Measurements from ENCODE around the gene RBMS2. TPM values are rescaled to one million over a fixed set of nuclear protein-coding genes. Genes with fewer than 3 reads are reported as not detected.

Gene RBMS2
- total RNA-seq, 1 experiment from 2014 or later = 40.8 TPM

GRCh38 chr12:56530390-56531055, 8.9 kb downstream of the RBMS2 start:
- DNase-seq (ENCODE audit: low read depth, low spot score) (no peak), ATAC-seq (no peak)
- Histone ChIP-seq H3K9me3 (ENCODE audit: control insufficient read depth in 1 of 2, insufficient read depth in 1 of 2, low read depth in 1 of 2, low read length in 2 of 2) (no peaks in the 10 kb centered on the region), H3K4me3 (replicated peaks in 1 of 2; ENCODE audit: low read depth in 1 of 2, low read length in 2 of 2) (no peak overlapping the region), H3K27ac (ENCODE audit: low read depth, low read length) (no peak overlapping the region), H3K9me2 (ENCODE audit: insufficient read depth) (no peaks in the 10 kb centered on the region), H3K9ac (ENCODE audit: low read length) (no peak overlapping the region), H3K36me3 (ENCODE audit: control insufficient read depth in 1 of 2, insufficient read depth in 2 of 2, low read length in 2 of 2) (no peaks in the 10 kb centered on the region), H3K27me3 (ENCODE audit: insufficient read depth, low read length) (no peaks in the 10 kb centered on the region), H2AFZ (ENCODE audit: low read depth, low read length, poor library complexity, severe bottlenecking) (no peak overlapping the region), H3K4me2 (ENCODE audit: low read length) (no peak overlapping the region), H3K4me1 (ENCODE audit: control insufficient read depth in 1 of 2, insufficient read depth in 2 of 2, low read length in 2 of 2) (peaks cover 22 to 29% of the 10 kb centered on the region in 2 experiments), H4K20me1 (ENCODE audit: insufficient read depth) (no peaks in the 10 kb centered on the region), H3K79me2 (ENCODE audit: insufficient read depth, low read length) (peaks cover 91% of the 10 kb centered on the region)
- POLR2A ChIA-PET = no interaction called here
- TF ChIP-seq ZNF274 (IDR thresholded peaks at IDR 0.05; ENCODE audit: low read depth, low read length) = no peak
- RAD21 ChIA-PET (ENCODE audit: low non-redundant PET in 1 of 2, low total read pairs in 2 of 2, uncharacterized antibody in 2 of 2, unreplicated experiment in 2 of 2) = interaction anchor here in 1 of 2 experiments (0.7 kb wide), 1 partner anchor 28 kb away, joined by 6 read pairs; no protein-coding TSS in a partner anchor
- BruUV-seq (replicated peaks) = no TSS peak
- intact Hi-C loops (cut with micrococcal nuclease) = no loop called here
- CTCF ChIA-PET = no interaction called here

DNA sequence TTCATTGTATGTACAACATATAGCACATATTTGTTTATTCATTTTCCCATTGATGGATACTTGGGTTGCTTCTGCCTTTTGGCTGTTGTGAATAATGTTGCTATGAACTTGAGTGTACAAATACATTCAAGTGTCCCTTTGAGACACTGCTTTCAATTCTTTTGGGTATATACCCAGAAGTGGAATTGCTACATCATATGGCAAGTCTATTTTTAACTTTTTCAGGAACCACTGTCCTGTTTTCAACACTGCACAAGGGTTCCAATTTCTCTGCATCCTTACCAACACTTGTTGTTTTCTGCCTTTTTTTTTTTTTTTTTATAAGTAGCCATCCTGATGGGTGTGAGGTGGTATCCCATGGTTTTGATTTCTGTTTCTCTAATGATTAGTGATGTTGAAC, 15.9 kb downstream of the RBMS2 start:
- POLR2A ChIA-PET = no interaction called here
- peaks cover 0 to 8% of the 10 kb centered on the region in 2 experiments; a peak in 2 of 4 replicates for H3K4me1 ChIP-seq (ENCODE audit: control insufficient read depth in 1 of 2, insufficient read depth in 2 of 2, low read length in 2 of 2)
- CTCF ChIA-PET = no interaction called here
- H3K4me3 ChIP-seq (replicated peaks in 1 of 2; ENCODE audit: low read depth in 1 of 2, low read length in 2 of 2) = no peak overlapping the region
- H2AFZ ChIP-seq (ENCODE audit: low read depth, low read length, poor library complexity, severe bottlenecking) = no peak overlapping the region
- H3K36me3 ChIP-seq (ENCODE audit: control insufficient read depth in 1 of 2, insufficient read depth in 2 of 2, low read length in 2 of 2) = no peaks in the 10 kb centered on the region
- BruUV-seq (replicated peaks) = no TSS peak
- no peaks in the 10 kb centered on the region for H3K9me2 ChIP-seq (ENCODE audit: insufficient read depth)
- no peak overlapping the region for H3K9ac ChIP-seq (ENCODE audit: low read length)
- no peak overlapping the region for H3K27ac ChIP-seq (ENCODE audit: low read depth, low read length)
- DNase-seq (ENCODE audit: low read depth, low spot score) = no peak
- ATAC-seq = no peak
- no peak for TF ChIP-seq FOSL1 (IDR thresholded peaks at IDR 0.05; ENCODE audit: low read depth)
- TF ChIP-seq ELF1 (IDR thresholded peaks at IDR 0.05; ENCODE audit: borderline replicate concordance, low read depth) = no peak
- TF ChIP-seq RAD21 (IDR thresholded peaks at IDR 0.05; ENCODE audit: low read depth) = no peak
- H3K27me3 ChIP-seq (ENCODE audit: insufficient read depth, low read length) = no peaks in the 10 kb centered on the region
- RAD21 ChIA-PET (ENCODE audit: low non-redundant PET in 1 of 2, low total read pairs in 2 of 2, uncharacterized antibody in 2 of 2, unreplicated experiment in 2 of 2) = no interaction called here
- H3K4me2 ChIP-seq (ENCODE audit: low read length) = no peak overlapping the region
- 0 out of 2 replicates have a peak, but pooled peaks cover 3% of the 10 kb centered on the region for H4K20me1 ChIP-seq (ENCODE audit: insufficient read depth)
- H3K79me2 ChIP-seq (ENCODE audit: insufficient read depth, low read length) = peaks cover 80% of the 10 kb centered on the region
- intact Hi-C loops (cut with micrococcal nuclease) = no loop called here
- no peaks in the 10 kb centered on the region for H3K9me3 ChIP-seq (ENCODE audit: control insufficient read depth in 1 of 2, insufficient read depth in 1 of 2, low read depth in 1 of 2, low read length in 2 of 2)
